ENCODE measurements around the gene PRPF6. TPM values are rescaled to one million over a fixed set of nuclear protein-coding genes. Genes with fewer than 3 reads are reported as not detected.

The PRPF6 gene
- polyA plus RNA-seq, 2 of the 4 experiments (the other 2 are of a cell fraction) = 42.8 to 47.2 TPM

DNA sequence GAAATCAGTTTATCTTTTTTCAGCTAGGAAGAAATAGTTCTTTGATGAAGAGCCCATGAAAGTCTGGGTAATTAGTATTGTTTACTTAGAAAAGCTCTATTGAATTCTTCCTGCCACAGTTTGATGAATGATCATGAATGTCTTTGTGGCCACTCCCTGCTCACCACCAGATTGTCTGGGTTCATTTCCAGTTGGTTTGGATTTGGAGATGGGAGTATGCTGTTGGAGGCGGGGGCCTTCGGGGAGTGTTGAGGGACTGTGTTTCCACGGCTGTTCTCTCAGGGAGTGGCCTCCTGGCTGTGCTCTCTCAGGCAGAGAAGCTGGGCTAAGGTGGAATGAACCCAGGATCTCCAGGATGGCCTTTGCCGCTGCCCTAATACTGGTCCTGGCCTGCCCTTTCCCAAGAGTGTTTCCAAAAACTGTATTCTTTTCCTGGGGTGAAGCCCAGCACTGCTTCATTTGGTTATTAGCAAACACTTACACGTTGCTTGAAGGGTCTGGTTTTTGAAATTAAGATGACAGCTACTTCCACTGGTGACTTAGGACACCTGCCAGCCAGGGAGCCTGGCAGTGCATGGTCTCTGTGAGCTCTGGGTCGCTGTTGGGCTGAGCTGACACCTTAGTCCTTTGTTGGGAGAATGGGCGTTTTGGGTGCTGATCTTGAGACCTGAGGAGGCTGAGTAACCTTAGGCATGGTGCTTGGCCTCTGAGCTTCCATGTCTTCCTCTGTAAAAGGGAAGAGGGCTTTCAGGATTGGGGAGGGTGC is 23.2 kb downstream of the PRPF6 start:
- ATAC-seq = no peak
- no peak for FAIRE-seq
- DNase-seq (ENCODE audit: low read depth in 1 of 2, low spot score in 1 of 2) = no peak
- TF ChIP-seq MAFK (IDR thresholded peaks at IDR 0.05; ENCODE audit: partially characterized antibody) = no peak
- TF ChIP-seq POLR2A (IDR thresholded peaks at IDR 0.05; ENCODE audit: low read length) = no peak
- TF ChIP-seq JUN (IDR thresholded peaks at IDR 0.05) = no peak
- no peak for TF ChIP-seq GATA3 (IDR thresholded peaks at IDR 0.05; ENCODE audit: borderline replicate concordance)
- TF ChIP-seq, protein P1, sequence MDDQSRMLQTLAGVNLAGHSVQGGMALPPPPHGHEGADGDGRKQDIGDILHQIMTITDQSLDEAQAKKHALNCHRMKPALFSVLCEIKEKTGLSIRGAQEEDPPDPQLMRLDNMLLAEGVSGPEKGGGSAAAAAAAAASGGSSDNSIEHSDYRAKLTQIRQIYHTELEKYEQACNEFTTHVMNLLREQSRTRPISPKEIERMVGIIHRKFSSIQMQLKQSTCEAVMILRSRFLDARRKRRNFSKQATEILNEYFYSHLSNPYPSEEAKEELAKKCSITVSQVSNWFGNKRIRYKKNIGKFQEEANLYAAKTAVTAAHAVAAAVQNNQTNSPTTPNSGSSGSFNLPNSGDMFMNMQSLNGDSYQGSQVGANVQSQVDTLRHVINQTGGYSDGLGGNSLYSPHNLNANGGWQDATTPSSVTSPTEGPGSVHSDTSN (IDR thresholded peaks at IDR 0.05) = no peak
- TF ChIP-seq, protein P2, sequence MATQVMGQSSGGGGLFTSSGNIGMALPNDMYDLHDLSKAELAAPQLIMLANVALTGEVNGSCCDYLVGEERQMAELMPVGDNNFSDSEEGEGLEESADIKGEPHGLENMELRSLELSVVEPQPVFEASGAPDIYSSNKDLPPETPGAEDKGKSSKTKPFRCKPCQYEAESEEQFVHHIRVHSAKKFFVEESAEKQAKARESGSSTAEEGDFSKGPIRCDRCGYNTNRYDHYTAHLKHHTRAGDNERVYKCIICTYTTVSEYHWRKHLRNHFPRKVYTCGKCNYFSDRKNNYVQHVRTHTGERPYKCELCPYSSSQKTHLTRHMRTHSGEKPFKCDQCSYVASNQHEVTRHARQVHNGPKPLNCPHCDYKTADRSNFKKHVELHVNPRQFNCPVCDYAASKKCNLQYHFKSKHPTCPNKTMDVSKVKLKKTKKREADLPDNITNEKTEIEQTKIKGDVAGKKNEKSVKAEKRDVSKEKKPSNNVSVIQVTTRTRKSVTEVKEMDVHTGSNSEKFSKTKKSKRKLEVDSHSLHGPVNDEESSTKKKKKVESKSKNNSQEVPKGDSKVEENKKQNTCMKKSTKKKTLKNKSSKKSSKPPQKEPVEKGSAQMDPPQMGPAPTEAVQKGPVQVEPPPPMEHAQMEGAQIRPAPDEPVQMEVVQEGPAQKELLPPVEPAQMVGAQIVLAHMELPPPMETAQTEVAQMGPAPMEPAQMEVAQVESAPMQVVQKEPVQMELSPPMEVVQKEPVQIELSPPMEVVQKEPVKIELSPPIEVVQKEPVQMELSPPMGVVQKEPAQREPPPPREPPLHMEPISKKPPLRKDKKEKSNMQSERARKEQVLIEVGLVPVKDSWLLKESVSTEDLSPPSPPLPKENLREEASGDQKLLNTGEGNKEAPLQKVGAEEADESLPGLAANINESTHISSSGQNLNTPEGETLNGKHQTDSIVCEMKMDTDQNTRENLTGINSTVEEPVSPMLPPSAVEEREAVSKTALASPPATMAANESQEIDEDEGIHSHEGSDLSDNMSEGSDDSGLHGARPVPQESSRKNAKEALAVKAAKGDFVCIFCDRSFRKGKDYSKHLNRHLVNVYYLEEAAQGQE (IDR thresholded peaks at IDR 0.05) = no peak
- TF ChIP-seq MAZ (IDR thresholded peaks at IDR 0.05; ENCODE audit: borderline replicate concordance, low read depth, low read length) = no peak
- TF ChIP-seq SMC3 (IDR thresholded peaks at IDR 0.05) = no peak
- TF ChIP-seq, protein P3, sequence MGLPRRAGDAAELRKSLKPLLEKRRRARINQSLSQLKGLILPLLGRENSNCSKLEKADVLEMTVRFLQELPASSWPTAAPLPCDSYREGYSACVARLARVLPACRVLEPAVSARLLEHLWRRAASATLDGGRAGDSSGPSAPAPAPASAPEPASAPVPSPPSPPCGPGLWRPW (IDR thresholded peaks at IDR 0.05) = no peak
- no peak for TF ChIP-seq RNF2 (IDR thresholded peaks at IDR 0.05; ENCODE audit: borderline replicate concordance, low read depth)
- no peak for TF ChIP-seq EP300 (IDR thresholded peaks at IDR 0.05)
- TF ChIP-seq KDM1A (IDR thresholded peaks at IDR 0.05; ENCODE audit: low read depth) = no peak
- no peak for TF ChIP-seq HOXA7 (CRISPR knock-in tag; IDR thresholded peaks at IDR 0.05)
- TF ChIP-seq RCOR1 (IDR thresholded peaks at IDR 0.05; ENCODE audit: low read depth, low read length) = no peak
- TF ChIP-seq, protein P4, sequence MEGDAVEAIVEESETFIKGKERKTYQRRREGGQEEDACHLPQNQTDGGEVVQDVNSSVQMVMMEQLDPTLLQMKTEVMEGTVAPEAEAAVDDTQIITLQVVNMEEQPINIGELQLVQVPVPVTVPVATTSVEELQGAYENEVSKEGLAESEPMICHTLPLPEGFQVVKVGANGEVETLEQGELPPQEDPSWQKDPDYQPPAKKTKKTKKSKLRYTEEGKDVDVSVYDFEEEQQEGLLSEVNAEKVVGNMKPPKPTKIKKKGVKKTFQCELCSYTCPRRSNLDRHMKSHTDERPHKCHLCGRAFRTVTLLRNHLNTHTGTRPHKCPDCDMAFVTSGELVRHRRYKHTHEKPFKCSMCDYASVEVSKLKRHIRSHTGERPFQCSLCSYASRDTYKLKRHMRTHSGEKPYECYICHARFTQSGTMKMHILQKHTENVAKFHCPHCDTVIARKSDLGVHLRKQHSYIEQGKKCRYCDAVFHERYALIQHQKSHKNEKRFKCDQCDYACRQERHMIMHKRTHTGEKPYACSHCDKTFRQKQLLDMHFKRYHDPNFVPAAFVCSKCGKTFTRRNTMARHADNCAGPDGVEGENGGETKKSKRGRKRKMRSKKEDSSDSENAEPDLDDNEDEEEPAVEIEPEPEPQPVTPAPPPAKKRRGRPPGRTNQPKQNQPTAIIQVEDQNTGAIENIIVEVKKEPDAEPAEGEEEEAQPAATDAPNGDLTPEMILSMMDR (IDR thresholded peaks at IDR 0.05) = no peak
- TF ChIP-seq, protein P5, sequence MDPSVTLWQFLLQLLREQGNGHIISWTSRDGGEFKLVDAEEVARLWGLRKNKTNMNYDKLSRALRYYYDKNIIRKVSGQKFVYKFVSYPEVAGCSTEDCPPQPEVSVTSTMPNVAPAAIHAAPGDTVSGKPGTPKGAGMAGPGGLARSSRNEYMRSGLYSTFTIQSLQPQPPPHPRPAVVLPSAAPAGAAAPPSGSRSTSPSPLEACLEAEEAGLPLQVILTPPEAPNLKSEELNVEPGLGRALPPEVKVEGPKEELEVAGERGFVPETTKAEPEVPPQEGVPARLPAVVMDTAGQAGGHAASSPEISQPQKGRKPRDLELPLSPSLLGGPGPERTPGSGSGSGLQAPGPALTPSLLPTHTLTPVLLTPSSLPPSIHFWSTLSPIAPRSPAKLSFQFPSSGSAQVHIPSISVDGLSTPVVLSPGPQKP (IDR thresholded peaks at IDR 0.05; ENCODE audit: low read depth, low read length) = no peak
- TF ChIP-seq PHF8 (IDR thresholded peaks at IDR 0.05; ENCODE audit: borderline replicate concordance, low read depth) = no peak
- no peaks in the 10 kb centered on the region for H3K4me1 ChIP-seq
- POLR2A ChIA-PET = no interaction called here
- H3K27ac ChIP-seq = no peak overlapping the region
- 90% methylated on average over 7 of the region's 7 CpGs for WGBS (ENCODE audit: missing lambda C conversion rate)
- H3K4me3 ChIP-seq = no peak overlapping the region
- H3K9me3 ChIP-seq = 0 out of 3 replicates have a peak, but pooled peaks cover 6% of the 10 kb centered on the region
- CTCF ChIA-PET = interaction anchor here (0.7 to 2.5 kb wide), 8 partner anchors 11 to 116 kb away, joined by 3 to 10 read pairs (median 4); partner anchors contain the start of gene PRPF6
- no peak overlapping the region for H3K4me2 ChIP-seq

DNA sequence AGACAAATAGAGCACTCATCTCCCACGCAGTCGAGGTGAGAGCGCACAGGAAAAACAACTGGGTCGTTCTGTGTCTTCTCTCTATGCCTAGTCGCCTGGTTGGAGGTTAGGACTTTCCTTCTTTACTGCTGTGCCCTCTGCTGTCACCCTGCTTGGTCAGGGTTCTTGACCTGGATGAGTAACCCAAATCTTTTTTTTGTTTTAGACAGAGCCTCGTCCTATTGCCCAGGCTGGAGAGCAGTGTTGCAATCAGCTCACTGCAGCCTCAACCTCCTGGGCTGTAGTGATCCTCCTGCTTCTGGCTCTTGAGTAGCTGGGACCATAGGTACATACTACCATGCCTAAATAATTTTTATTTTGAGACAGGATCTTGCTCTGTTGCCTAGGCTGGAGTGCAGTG is 24.5 kb downstream of the PRPF6 start:
- ATAC-seq (no peak), FAIRE-seq (no peak), DNase-seq (ENCODE audit: low read depth in 1 of 2, low spot score in 1 of 2) (no peak)
- POLR2A ChIA-PET = no interaction called here
- Histone ChIP-seq H3K9me3 (0 out of 3 replicates have a peak, but pooled peaks cover 6% of the 10 kb centered on the region), H3K4me2 (no peak overlapping the region), H3K4me1 (no peaks in the 10 kb centered on the region), H3K4me3 (no peak overlapping the region), H3K27ac (no peak overlapping the region)
- TF ChIP-seq, protein P5 (IDR thresholded peaks at IDR 0.05; ENCODE audit: low read depth, low read length) = no peak
- 84% methylated on average over 6 of the region's 6 CpGs for WGBS (ENCODE audit: missing lambda C conversion rate)
- CTCF ChIA-PET = interaction anchor here (4.3 kb wide), 1 partner anchor 34 kb away, joined by 22 read pairs; no protein-coding TSS in a partner anchor
